Measurements from ENCODE around the gene CDH4.

CDH4 gene

DNA sequence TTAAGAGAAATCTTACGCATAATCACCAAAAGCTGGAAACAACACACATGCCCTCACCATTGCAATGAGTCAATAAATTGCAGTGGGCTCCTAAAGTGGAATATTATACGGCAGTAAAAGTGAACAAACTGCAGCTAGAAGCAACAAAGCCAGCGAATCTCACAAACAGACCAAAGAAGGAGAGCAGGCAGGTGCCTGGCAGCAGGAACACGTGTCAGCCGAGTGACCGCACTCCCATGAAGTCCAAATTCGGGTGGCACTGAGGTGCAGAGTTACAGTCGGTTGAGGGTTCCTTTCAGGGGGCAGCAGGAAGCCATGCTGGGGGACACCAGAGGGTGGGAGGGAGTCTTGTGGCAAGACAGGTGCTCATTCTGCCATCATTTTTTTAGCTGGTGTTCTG lies 500.5 kb downstream of the CDH4 start:
- in situ Hi-C loops (cut with HindIII; ENCODE audit: low sequenced_read_pairs), result no loop called here
- no peak overlapping the region for H3K4me3 ChIP-seq (ENCODE audit: low read depth, low read length)
- TF ChIP-seq, protein P1, sequence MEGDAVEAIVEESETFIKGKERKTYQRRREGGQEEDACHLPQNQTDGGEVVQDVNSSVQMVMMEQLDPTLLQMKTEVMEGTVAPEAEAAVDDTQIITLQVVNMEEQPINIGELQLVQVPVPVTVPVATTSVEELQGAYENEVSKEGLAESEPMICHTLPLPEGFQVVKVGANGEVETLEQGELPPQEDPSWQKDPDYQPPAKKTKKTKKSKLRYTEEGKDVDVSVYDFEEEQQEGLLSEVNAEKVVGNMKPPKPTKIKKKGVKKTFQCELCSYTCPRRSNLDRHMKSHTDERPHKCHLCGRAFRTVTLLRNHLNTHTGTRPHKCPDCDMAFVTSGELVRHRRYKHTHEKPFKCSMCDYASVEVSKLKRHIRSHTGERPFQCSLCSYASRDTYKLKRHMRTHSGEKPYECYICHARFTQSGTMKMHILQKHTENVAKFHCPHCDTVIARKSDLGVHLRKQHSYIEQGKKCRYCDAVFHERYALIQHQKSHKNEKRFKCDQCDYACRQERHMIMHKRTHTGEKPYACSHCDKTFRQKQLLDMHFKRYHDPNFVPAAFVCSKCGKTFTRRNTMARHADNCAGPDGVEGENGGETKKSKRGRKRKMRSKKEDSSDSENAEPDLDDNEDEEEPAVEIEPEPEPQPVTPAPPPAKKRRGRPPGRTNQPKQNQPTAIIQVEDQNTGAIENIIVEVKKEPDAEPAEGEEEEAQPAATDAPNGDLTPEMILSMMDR (IDR thresholded peaks at IDR 0.05; ENCODE audit: low read depth, low read length), result no peak
- no peak for DNase-seq (ENCODE audit: low read depth, low spot score)

DNA sequence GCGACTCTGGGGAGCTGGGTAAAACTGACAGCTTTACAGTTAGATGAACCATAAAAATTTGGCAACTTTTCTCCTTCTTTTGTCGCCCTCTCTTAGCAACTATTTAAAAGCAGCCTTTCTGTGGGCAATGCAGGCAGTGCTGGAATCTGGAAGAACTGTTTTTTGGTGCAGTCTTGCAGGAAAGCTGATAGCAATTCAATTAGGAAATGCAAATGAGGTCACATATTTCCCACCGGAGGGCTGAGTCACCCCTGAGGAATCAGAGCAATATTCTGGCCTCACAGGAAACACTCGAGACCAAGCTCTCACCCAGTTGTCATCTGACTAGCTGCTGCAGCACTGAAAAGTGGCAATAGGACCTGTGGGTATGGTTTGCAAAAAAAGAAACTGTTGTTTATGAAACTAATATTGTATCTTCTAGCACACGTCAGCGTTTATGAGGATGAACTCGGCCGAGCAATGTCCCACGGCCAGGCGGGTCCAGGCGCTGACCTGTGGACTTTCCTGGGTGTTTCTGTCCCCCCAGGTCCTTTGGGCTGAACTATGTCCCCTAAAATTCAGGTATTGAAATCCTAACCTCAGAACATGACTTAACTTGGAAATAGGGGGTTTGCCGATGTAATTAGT lies 501.4 kb downstream of the CDH4 start:
- peak; percentile 56 for DNase-seq (ENCODE audit: low read depth, low spot score)
- H3K4me3 ChIP-seq (ENCODE audit: low read depth, low read length), result no peak overlapping the region
- TF ChIP-seq, protein P1 (IDR thresholded peaks at IDR 0.05; ENCODE audit: low read depth, low read length), result no peak
- in situ Hi-C loops (cut with HindIII; ENCODE audit: low sequenced_read_pairs), result no loop called here

GRCh38 chr20:61753987-61754956 lies 502.2 kb downstream of the CDH4 start:
- no peak for DNase-seq (ENCODE audit: low read depth, low spot score)

DNA sequence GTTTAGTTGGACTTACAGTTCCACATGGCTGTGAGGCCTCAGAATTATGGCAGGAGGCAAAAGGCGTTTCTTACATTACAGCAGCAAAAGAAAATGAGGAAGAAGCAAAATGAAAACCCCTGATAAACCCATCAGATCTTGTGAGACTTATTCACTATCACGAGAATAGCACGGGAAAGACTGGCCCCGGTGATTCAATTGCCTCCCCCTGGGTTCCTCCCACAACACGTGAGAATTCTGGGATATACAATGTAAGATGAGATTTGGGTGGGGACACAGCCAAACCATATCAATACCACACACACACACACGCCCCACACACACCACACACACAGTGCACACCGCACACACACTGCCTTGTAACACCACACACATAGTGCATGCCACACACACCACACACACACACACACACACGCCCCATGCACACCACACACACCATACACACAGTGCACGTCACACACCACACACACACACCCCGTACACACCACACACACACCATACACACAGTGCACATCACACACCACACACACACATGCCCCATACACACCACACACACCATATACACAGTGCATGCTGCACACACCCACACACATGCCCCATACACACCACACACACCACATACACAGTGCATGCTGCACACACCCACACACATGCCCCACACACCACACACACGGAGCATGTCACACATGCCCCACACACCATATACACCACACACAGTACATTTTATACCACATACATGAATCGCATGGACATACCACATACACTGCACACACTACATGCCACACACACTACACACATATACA lies 503.1 kb downstream of the CDH4 start:
- TF ChIP-seq, protein P1 (IDR thresholded peaks at IDR 0.05; ENCODE audit: low read depth, low read length), result no peak
- no peak for DNase-seq (ENCODE audit: low read depth, low spot score)
- H3K4me3 ChIP-seq (ENCODE audit: low read depth, low read length), result no peak overlapping the region
- in situ Hi-C loops (cut with HindIII; ENCODE audit: low sequenced_read_pairs), result no loop called here

More at GRCh38 chr20:61753987-61754956, 502.2 kb downstream of the CDH4 start:
- TF ChIP-seq, protein P1 (IDR thresholded peaks at IDR 0.05; ENCODE audit: low read depth, low read length), result no peak
- in situ Hi-C loops (cut with HindIII; ENCODE audit: low sequenced_read_pairs), result no loop called here
- no peak overlapping the region for H3K4me3 ChIP-seq (ENCODE audit: low read depth, low read length)

- no peak for DNase-seq (ENCODE audit: low read depth, low spot score)
- in situ Hi-C loops (cut with HindIII; ENCODE audit: low sequenced_read_pairs), result no loop called here
- TF ChIP-seq, protein P1 (IDR thresholded peaks at IDR 0.05; ENCODE audit: low read depth, low read length), result no peak
- no peak overlapping the region for H3K4me3 ChIP-seq (ENCODE audit: low read depth, low read length)
Observed at GRCh38 chr20:61755971-61756845, 504.1 kb downstream of the CDH4 start.

All from astrocyte of the spinal cord (primary cell).